HCT116 (cell line): ENCODE results near the gene RAB8B. TPM values are rescaled to one million over a fixed set of nuclear protein-coding genes. Genes with fewer than 3 reads are reported as not detected.

Experiments used
- ATAC-seq: fragments of 200-7000 bp; cut with Tn5 transposase; 2 replicates; pipeline ENCODE4 v1.9.1; 2020; ENCODE audit warnings: mild to moderate bottlenecking, moderate library complexity
- BruUV-seq: library from RNA; stranded (reverse); fragments of 400-500 nt; replicated peaks from 2 replicates; lab custom pipeline; 2021; lab: Mats Ljungman, UMichigan
- CTCF ChIA-PET: fragments of 300-600 bp; sonication (Branson Sonifier 250); formaldehyde crosslinking; loops from one replicate; lab custom pipeline; 2021; ENCODE audit warnings: antibody characterized with exemption; lab: Charles Lee
- POLR2A ChIA-PET: fragments of 300-600, 350-600 bp; sonication (Branson Sonifier 250); formaldehyde crosslinking; loops from one replicate; lab custom pipeline; 2021; ENCODE audit warnings: antibody characterized with exemption; lab: Charles Lee
- RAD21 ChIA-PET, 2 experiments: fragments of 300-600 bp; sonication (Branson Sonifier 250); formaldehyde crosslinking; loops; one replicate each; lab custom pipeline; 2023; ENCODE audit warnings: low total read pairs in 2 of 2; ENCODE audit not compliant: uncharacterized antibody in 2 of 2, unreplicated experiment in 2 of 2, low non-redundant PET in 1 of 2; lab: Charles Lee
- DNase-seq: peaks from one replicate; pipeline ENCODE4 v3.0.0-alpha.2; 2010; ENCODE audit warnings: low read depth, low spot score
- H2AFZ ChIP-seq: fragments of 200-600 bp; shearing (Covaris generic), sonication (generic); 2 replicates; pipeline ENCODE4 v1.6.1; 2017; ENCODE audit warnings: low read depth, mixed run types, mixed read lengths, antibody characterized with exemption, low read length; ENCODE audit not compliant: poor library complexity, severe bottlenecking
- H3K27ac ChIP-seq: 2 replicates; pipeline ENCODE4 v1.5.1; 2012; ENCODE audit warnings: low read depth, low read length
- H3K27me3 ChIP-seq: fragments of 200-600 bp; sonication (generic); 2 replicates; pipeline ENCODE4 v1.6.1; 2016; ENCODE audit warnings: mixed run types, low read length, mixed read lengths; ENCODE audit not compliant: insufficient read depth
- H3K36me3 ChIP-seq, 2 experiments: fragments of 200-500 bp in 1 of 2; fragments of 200-600 bp in 1 of 2; sonication (Bioruptor generic) in 1 of 2; sonication (generic) in 1 of 2; 2 replicates each; pipeline versions ENCODE4 v1.5.1 to v1.6.1; 2014 to 2016; ENCODE audit warnings: low read length in 2 of 2, inconsistent platforms in 1 of 2, mixed read lengths in 1 of 2, mixed run types in 1 of 2; ENCODE audit not compliant: insufficient read depth in 2 of 2, control insufficient read depth in 1 of 2
- H3K4me1 ChIP-seq, 2 experiments: fragments of 200-600 bp in 1 of 2; sonication (generic) in 1 of 2; 2 replicates each; pipeline versions ENCODE4 v1.5.1 to v1.6.1; 2012 to 2017; ENCODE audit warnings: low read length in 2 of 2, inconsistent platforms in 1 of 2, mild to moderate bottlenecking in 1 of 2, mixed read lengths in 1 of 2, mixed run types in 1 of 2, moderate library complexity in 1 of 2; ENCODE audit not compliant: insufficient read depth in 2 of 2, control insufficient read depth in 1 of 2
- H3K4me2 ChIP-seq: fragments of 200-600 bp; sonication (generic); 2 replicates; pipeline ENCODE4 v1.6.1; 2017; ENCODE audit warnings: mixed run types, low read length, mixed read lengths
- H3K4me3 ChIP-seq, 2 experiments: fragments of 200-600 bp in 1 of 2; sonication (generic) in 1 of 2; replicated peaks in 1 of 2; 2 replicates each; pipeline ENCODE4 v1.5.1; 2011 to 2016; ENCODE audit warnings: low read length in 2 of 2, control low read depth in 1 of 2, low read depth in 1 of 2, mild to moderate bottlenecking in 1 of 2, mixed read lengths in 1 of 2, mixed run types in 1 of 2
- H3K79me2 ChIP-seq: fragments of 200-600 bp; sonication (generic); 2 replicates; pipeline ENCODE4 v1.6.1; 2017; ENCODE audit warnings: mild to moderate bottlenecking, mixed run types, low read length, moderate library complexity, mixed read lengths; ENCODE audit not compliant: insufficient read depth
- H3K9ac ChIP-seq: fragments of 200-600 bp; sonication (generic); 2 replicates; pipeline ENCODE4 v1.6.1; 2016; ENCODE audit warnings: low read length, mixed read lengths
- H3K9me2 ChIP-seq: fragments of 200-600 bp; sonication (generic), shearing (Covaris generic); 2 replicates; pipeline ENCODE4 v1.6.1; 2017; ENCODE audit warnings: mixed run types, mild to moderate bottlenecking, moderate library complexity; ENCODE audit not compliant: insufficient read depth
- H3K9me3 ChIP-seq, 2 experiments: fragments of 200-500 bp in 1 of 2; fragments of 200-600 bp in 1 of 2; sonication (Bioruptor generic) in 1 of 2; sonication (generic) in 1 of 2; 2 replicates each; pipeline ENCODE4 v1.6.1; 2014 to 2017; ENCODE audit warnings: low read length in 2 of 2, mixed read lengths in 2 of 2, inconsistent platforms in 1 of 2, low read depth in 1 of 2, mild to moderate bottlenecking in 1 of 2, mixed run types in 1 of 2, moderate library complexity in 1 of 2; ENCODE audit not compliant: control insufficient read depth in 1 of 2, insufficient read depth in 1 of 2
- H4K20me1 ChIP-seq: fragments of 200-600 bp; sonication (generic), shearing (Covaris generic); 2 replicates; pipeline ENCODE4 v1.6.1; 2017; ENCODE audit warnings: mixed run types, mild to moderate bottlenecking, moderate library complexity; ENCODE audit not compliant: insufficient read depth
- CBX3 ChIP-seq: IDR thresholded peaks from 2 replicates; pipeline ENCODE4 v1.6.1; 2012; ENCODE audit warnings: low read depth
- EGR1 ChIP-seq: IDR thresholded peaks from 2 replicates; pipeline ENCODE4 v1.6.1; 2012; ENCODE audit warnings: low read depth
- EZH2phosphoT487 ChIP-seq: fragments of 200-600 bp; IDR thresholded peaks from 2 replicates; pipeline ENCODE4 v1.6.1; 2018; ENCODE audit warnings: antibody characterized with exemption, borderline replicate concordance
- FOSL1 ChIP-seq: IDR thresholded peaks from 2 replicates; pipeline ENCODE4 v1.6.1; 2012; ENCODE audit warnings: low read depth
- JUND ChIP-seq: IDR thresholded peaks from 2 replicates; pipeline ENCODE4 v1.6.1; 2012
- POLR2A ChIP-seq: IDR thresholded peaks from 2 replicates; pipeline ENCODE4 v1.7.0; 2011; ENCODE audit warnings: borderline replicate concordance; ENCODE audit not compliant: insufficient read depth, insufficient read length; ENCODE audit errors: extremely low read depth
- SIN3A ChIP-seq: IDR thresholded peaks from 2 replicates; pipeline ENCODE4 v1.6.1; 2012; ENCODE audit warnings: low read depth
- SP1 ChIP-seq: IDR thresholded peaks from 2 replicates; pipeline ENCODE4 v1.6.1; 2012; ENCODE audit warnings: low read depth
- TCF7L2 ChIP-seq: IDR thresholded peaks from 2 replicates; pipeline ENCODE4 v1.7.0; 2011; ENCODE audit warnings: borderline replicate concordance, inconsistent platforms; ENCODE audit not compliant: insufficient read depth, insufficient read length; ENCODE audit errors: extremely low read depth
- YY1 ChIP-seq: IDR thresholded peaks from 2 replicates; pipeline ENCODE4 v1.6.1; 2011; ENCODE audit warnings: low read length, low read depth, moderate library complexity, mild to moderate bottlenecking; ENCODE audit not compliant: insufficient replicate concordance; ENCODE audit errors: extremely low read depth
- intact Hi-C: fragments of 100-400 bp; cut with micrococcal nuclease; formaldehyde crosslinking; loops from 2 replicates; pipeline ENCODE4 v1.10.0; 2022
- total RNA-seq: library from RNA; stranded (reverse); gene quantifications from one replicate; pipeline ENCODE4 v1.2.1, GENCODE V29; 2021; ENCODE audit not compliant: unreplicated experiment
- TF ChIP-seq, protein P1 (sequence below): IDR thresholded peaks from 2 replicates; pipeline ENCODE4 v1.6.1; 2012
- TF ChIP-seq, protein P2 (sequence below): IDR thresholded peaks from 2 replicates; pipeline ENCODE4 v1.6.1; 2012; ENCODE audit warnings: low read depth

The RAB8B gene
- total RNA-seq, 1 experiment from 2014 or later, result 19.4 TPM

DNA sequence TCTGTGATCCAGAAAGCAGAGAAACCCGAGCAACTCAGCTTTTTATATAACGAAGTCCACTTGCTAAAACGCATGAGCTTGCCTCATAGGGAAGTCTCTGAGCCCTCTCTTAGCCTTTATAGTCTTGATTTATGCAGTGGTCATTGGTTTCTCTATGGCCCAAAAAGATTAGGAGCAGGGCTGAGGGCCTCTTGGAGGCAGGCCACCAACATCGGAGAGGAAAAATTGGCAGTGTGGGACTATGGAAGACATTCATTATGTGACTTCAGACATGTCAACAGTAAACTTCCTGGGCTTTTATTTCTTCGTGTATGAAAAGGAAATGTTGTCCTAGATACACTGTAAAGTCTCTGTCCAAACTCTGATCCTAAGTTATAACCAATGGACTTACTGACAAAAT, 13.5 kb downstream of the RAB8B start:
- Histone ChIP-seq H3K9ac (no peak overlapping the region), H3K79me2 (no peaks in the 10 kb centered on the region), H4K20me1 (no peaks in the 10 kb centered on the region), H3K9me3 (no peaks in the 10 kb centered on the region), H3K27me3 (no peaks in the 10 kb centered on the region), H3K27ac (no peak overlapping the region), H3K36me3 (no peaks in the 10 kb centered on the region), H2AFZ (no peak overlapping the region), H3K4me2 (no peak overlapping the region)
- no TSS peak for BruUV-seq
- DNase-seq (no peak), ATAC-seq (no peak)
- POLR2A ChIA-PET, result no interaction called here
- intact Hi-C loops, result no loop called here
- TF ChIP-seq SP1 (no peak), EZH2phosphoT487 (no peak), CBX3 (no peak), FOSL1 (no peak), YY1 (no peak), TCF7L2 (no peak), EGR1 (no peak), SIN3A (no peak), JUND (no peak), POLR2A (no peak)
- TF ChIP-seq, protein P1, sequence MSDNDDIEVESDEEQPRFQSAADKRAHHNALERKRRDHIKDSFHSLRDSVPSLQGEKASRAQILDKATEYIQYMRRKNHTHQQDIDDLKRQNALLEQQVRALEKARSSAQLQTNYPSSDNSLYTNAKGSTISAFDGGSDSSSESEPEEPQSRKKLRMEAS, result no peak
- TF ChIP-seq, protein P2, sequence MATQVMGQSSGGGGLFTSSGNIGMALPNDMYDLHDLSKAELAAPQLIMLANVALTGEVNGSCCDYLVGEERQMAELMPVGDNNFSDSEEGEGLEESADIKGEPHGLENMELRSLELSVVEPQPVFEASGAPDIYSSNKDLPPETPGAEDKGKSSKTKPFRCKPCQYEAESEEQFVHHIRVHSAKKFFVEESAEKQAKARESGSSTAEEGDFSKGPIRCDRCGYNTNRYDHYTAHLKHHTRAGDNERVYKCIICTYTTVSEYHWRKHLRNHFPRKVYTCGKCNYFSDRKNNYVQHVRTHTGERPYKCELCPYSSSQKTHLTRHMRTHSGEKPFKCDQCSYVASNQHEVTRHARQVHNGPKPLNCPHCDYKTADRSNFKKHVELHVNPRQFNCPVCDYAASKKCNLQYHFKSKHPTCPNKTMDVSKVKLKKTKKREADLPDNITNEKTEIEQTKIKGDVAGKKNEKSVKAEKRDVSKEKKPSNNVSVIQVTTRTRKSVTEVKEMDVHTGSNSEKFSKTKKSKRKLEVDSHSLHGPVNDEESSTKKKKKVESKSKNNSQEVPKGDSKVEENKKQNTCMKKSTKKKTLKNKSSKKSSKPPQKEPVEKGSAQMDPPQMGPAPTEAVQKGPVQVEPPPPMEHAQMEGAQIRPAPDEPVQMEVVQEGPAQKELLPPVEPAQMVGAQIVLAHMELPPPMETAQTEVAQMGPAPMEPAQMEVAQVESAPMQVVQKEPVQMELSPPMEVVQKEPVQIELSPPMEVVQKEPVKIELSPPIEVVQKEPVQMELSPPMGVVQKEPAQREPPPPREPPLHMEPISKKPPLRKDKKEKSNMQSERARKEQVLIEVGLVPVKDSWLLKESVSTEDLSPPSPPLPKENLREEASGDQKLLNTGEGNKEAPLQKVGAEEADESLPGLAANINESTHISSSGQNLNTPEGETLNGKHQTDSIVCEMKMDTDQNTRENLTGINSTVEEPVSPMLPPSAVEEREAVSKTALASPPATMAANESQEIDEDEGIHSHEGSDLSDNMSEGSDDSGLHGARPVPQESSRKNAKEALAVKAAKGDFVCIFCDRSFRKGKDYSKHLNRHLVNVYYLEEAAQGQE, result no peak
- TF ChIP-seq, all 23 proteins: peak for 0
- RAD21 ChIA-PET, result no interaction called here
- Histone ChIP-seq H3K9me2 (no peaks in the 10 kb centered on the region), H3K4me3 (no peak overlapping the region), H3K4me1 (no peaks in the 10 kb centered on the region)
- CTCF ChIA-PET, result no interaction called here
